AG08396 (cell line): ENCODE data around the gene RANBP9.

Source experiments
- DNase-seq: peaks from one replicate; pipeline ENCODE4 v3.0.0; 2012; ENCODE audit warnings: low spot score, mixed read lengths

The RANBP9 gene

DNA sequence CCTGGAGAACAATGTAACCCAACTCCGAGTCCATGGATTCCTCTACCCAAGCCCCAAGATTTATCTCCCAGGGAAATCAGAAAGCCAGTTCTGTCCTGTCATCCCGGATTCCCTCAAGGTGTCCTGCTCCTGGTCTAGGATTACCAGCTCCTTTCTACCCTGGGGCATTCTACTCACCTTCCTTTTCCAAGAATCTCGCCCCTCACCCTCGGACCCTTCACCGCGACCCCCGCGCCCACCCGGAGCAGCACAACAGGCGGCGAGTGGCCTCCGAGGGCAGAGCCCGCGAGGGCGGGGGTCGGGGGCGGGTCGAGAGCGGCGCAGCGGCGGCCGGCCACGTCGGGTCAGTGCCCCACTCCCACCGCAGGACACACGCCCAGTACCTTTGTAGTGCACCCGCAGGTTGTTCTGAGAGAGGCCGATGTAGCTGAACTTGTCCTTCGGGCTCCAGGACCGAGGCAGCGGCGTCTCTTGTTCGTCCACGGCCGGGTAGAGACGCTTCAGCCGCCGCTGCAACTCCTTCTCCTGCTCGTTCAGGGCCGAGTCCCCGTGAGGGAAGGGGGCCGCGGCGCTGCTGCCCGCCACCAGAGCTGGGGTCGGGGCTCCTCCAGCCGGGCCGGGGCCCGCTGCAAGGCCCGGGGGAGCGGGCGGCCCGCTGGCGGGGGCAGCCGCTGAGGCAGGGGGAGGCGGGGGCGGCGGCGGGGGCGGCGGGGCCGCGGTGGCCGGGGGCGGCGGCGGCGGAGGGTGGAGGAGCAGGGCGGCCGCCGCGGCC is 897 bp downstream of the RANBP9 start:
- DNase-seq: peak; percentile 45

DNA sequence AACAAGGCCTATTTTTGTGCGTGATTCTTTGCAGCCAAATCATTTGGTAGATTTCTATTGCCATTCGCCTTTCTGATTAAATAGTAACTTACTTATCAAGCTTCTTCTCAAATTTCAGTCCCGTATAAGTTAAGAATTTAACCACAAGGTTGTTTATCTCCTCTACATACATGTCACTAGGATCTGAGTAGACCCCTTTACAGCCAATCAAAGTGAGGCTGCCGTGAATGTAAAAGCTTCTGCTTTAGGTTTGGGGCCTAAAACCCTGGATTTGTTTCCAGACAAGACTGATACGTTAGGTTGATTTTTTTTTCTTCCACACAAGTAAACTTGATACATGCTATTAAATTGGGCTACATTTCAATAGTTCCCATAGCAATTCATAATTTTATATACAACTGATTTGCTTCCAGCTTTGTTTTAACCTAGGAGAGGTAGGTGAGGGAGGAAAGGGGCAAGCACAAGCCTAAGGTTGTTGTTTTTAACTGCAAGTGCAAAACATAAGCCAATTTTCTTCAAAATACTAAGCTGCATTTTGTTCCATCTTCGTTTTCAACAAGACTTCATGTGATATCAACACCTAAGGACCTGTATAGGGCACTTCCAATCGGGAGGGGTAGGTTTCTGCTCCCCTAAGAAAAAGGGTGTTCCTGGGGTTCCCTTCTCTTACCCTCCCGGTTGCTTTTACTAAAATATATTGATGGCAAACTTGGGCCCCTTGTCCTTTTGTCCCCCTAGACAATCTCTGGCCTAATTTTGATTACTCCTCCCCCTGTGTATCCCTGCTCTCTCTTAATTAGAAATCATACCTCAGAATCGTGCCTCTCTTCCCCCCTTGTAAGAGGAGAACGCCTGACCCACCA is 1.7 kb downstream of the RANBP9 start:
- DNase-seq: no peak

DNA sequence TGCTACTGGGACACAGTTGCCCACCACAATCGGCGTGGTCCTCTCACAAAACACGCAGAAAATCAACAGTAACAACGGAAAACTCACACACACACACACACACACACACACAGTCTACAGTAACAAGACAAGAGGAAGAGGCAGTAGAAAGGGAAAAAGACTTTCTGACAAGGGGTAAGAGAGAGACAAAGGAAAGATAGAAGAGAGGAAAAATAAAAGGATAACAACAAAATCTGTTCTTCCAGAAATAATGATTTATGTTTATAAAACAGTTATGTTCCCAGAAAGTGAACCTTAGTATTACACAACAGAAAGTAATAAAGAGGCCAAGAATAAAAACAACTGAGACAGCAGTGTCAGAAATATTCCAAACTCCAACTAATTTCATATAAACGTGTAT is 2.9 kb downstream of the RANBP9 start:
- DNase-seq: no peak

- no peak for DNase-seq
Measured at GRCh38 chr6:13703496-13703895, 8.1 kb downstream of the RANBP9 start.

DNA sequence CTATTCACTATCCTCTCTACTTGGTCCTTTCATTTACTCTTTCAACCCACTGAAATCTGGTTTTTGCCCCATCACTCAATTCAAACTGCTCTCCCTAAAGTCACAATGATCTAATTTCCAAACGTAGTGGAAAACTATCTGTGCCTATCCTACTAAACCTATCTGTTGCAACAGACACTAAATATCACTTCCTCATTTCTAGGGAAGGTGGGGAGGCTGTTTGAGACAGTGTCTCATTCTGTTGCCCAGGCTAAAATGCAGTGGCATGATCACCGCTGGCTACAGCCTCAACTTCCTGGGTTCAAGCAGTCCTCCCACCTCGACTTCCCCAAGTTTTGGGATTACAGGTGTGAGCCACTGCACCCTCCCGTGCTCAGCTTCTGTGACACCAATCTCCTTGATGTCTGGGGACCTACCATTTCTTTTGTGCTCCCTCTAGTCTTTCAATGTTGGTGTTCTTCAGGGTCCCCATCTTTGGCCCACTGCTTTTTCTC is 8.8 kb downstream of the RANBP9 start:
- no peak for DNase-seq

DNA sequence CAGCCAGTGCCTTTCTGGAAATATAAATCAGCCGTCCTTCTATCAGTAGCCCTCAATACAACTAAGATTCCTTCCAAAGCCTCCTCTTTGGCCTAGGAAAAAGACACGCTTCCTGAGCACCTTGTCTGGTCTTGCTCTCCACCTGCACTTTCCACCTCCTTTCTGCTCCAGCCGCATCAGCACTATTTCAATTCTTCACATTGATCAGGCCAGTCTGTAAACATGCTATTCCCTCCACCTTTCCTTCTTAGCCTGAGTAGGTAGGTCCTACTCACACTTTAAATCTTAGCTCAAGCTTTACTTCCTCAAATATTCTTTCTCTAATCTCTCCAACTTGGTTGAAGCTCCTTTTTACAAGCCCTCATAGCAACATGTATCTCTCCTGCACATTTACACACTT is 11.4 kb downstream of the RANBP9 start:
- DNase-seq: no peak

GRCh38 chr6:13698715-13699114 is 12.9 kb downstream of the RANBP9 start:
- DNase-seq: no peak

- DNase-seq: no peak
Measured at GRCh38 chr6:13697857-13698256, 13.8 kb downstream of the RANBP9 start.

GRCh38 chr6:13696226-13696625 is 15.4 kb downstream of the RANBP9 start:
- DNase-seq: peak; percentile 57

GRCh38 chr6:13695252-13695651 is 16.4 kb downstream of the RANBP9 start:
- no peak for DNase-seq

GRCh38 chr6:13694562-13694961 is 17.1 kb downstream of the RANBP9 start:
- no peak for DNase-seq

DNA sequence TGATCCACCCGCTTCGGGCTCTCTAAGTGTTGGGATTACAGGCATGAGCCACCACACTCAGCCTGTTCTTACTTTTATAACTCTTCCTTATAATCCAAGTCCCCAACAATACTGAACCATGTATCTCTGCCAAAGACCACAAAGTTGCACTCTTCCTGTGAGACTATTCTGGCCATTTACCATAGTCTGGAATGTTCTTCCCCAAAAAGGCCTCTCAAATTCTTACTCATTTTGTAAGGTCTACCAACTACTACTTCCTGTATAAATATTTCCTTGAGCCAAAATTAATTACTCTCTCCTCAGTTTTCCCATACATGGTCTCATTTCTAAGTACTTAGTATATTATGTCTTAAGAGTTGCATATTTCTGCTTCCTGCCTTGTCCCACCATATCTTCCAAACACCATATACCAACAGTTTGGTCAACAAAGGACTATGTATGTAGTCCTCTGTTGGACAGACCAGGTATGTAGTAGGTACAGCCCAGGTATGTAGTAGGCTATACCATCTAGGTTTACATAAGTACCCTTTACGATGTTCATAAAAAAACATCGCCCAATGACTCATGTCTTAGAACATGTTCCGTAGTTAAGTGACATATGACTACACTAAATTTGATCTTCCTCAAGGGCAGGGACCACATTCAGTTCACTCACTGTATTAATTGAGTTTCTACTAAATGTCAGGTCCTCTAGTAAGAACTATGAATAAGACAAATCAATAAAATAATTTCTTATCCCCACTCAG is 22.0 kb downstream of the RANBP9 start:
- DNase-seq: no peak

DNA sequence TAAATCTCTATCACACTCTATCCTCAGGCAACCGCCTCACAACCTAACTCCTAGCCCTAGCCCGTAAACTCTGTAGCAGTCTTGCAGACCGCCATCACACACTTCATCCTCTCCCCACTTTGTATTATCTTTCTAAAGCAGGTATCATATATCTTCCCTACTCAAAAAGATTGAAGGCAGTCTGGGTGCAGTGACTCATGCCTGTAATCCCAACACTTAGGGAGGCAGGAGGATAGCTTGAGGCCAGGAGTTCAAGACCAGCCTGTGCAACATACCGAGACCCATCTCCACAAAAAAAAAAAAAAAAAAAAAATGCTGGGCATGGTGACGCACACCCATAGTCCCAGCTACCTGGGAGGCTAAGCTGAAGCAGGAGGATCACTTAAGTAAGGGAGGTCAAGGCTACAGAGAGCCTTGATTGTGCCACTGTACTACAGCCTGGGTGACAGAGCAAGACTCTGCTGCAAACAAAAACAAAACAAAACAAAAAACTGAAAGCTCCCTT is 22.9 kb downstream of the RANBP9 start:
- DNase-seq: no peak

DNA sequence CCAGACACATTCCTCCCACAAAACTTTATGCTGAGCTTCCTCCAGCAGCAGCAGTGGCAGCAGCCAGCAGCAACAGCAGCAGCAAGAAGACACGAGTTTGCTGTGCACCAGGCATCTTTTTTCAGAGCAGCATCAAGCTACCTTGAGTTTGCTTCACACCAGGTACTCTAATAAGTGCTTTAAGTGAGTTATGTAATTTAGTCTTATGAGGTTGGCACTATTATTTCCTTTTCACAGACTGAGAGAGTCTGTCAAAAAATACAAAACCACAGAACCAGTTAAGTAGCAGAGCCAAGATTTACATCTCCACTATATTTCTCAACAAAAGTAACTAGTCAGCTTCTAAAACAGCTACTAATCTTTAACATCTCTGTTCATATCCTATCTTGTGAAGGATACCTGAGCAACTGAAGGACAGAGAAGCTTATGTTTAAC is 23.7 kb downstream of the RANBP9 start:
- no peak for DNase-seq

DNA sequence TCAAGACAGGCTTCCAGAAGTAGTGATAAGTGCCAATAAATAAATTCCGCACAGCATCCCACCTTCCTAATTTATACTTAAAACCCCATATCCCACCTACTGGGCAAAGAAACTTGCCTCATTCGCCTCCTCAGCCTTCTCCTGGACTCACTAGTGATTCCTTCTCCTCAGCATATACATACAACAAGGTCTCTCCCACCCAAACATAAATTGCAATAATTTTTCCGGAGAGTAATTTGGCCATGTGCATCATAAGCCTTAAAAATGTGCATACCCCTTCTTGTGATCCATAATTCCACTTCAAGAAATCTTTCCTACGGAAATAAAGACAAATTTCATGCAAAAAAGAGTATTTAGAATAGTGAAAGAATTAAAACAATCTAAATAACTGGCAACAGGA is 26.8 kb downstream of the RANBP9 start:
- DNase-seq: no peak

DNA sequence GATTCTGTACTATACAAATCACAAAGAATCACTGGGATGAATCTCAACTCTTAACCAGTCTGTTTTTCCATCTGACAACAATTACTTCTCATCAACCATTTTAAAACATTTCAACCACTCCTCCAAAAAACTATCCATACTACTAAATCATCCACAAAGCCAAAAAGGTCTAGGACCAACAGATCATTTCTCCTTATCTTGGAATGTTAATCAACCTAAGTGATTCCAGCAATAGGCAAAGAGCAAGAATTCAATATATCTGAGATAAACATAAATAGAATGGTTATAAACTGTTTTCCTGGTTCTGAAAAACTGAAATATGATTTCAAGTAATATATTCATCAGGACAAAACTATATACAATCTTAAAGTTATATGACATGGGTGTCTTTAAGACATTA is 28.6 kb downstream of the RANBP9 start:
- no peak for DNase-seq

DNA sequence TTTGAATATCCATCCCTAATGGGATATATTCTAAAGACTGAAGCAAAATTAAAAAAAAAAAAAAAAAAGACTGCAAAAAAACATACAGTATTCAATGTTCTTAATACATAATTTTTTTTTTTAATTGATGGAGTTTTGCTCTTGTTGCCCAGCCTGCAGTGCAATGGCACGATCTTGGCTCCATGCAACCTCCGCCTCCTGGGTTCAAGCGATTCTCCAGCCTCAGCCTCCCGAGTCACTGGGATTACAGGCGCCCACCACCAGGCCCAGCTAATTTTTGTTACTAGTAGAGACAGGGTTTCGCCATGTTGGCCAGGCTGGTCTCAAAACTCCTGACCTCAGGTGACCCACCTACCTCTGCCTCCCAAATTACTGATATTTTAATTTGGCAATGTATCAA is 29.3 kb downstream of the RANBP9 start:
- no peak for DNase-seq

- no peak for DNase-seq
Measured at GRCh38 chr6:13681305-13682061, 30.2 kb downstream of the RANBP9 start.

- no peak for DNase-seq
Measured at GRCh38 chr6:13680448-13680968, 31.1 kb downstream of the RANBP9 start.

DNA sequence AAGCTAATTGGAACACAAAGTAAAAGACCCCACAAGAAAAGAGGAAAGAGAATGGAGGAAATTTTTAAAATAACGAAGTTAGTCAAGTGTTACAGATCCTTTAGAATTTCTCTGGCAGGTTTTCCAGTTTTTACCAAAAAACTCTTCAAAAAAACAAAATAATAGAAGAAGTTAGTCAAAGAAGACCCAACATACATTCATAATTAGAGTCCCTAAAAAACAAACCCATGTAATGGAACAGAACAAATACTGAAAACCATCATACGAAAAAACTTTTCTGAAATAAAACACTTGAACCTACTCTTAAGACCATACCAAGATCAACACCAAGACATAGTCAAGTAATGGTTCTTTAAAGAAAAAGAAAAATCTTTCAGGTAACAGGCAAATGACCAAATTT is 31.6 kb downstream of the RANBP9 start:
- no peak for DNase-seq
